Chondrocyte (in vitro differentiated cells): ENCODE measurements around the gene ANKRD53. TPM values are rescaled to one million over a fixed set of nuclear protein-coding genes. Genes with fewer than 3 reads are reported as not detected.

Experiments used
- DNase-seq: peaks from one replicate; pipeline ENCODE4 v3.0.0; 2021; ENCODE audit warnings: mixed read lengths, low spot score
- H3K27ac Mint-ChIP-seq: one replicate; pipeline ENCODE4 v1.8.0; 2021; ENCODE audit warnings: mild to moderate bottlenecking, moderate library complexity, mixed read lengths; ENCODE audit not compliant: unreplicated experiment
- H3K27me3 Mint-ChIP-seq: 2 replicates; pipeline ENCODE4 v1.8.0; 2021; ENCODE audit warnings: low read depth, mixed read lengths
- H3K36me3 Mint-ChIP-seq: 2 replicates; pipeline ENCODE4 v1.8.0; 2021; ENCODE audit warnings: low read depth, mixed read lengths
- H3K4me1 Mint-ChIP-seq: 2 replicates; pipeline ENCODE4 v1.8.0; 2021; ENCODE audit warnings: low read depth, mild to moderate bottlenecking, mixed read lengths
- H3K4me3 Mint-ChIP-seq: one replicate; pipeline ENCODE4 v1.8.0; 2021; ENCODE audit warnings: mild to moderate bottlenecking, moderate library complexity, mixed read lengths; ENCODE audit not compliant: unreplicated experiment
- H3K9me3 Mint-ChIP-seq: 2 replicates; pipeline ENCODE4 v1.8.0; 2021; ENCODE audit warnings: low read depth, mixed read lengths
- CTCF ChIP-seq: fragments of 200-600 bp; sonication (generic); IDR thresholded peaks from 2 replicates; pipeline ENCODE4 v1.5.0; 2021; ENCODE audit warnings: antibody characterized with exemption, mild to moderate bottlenecking, moderate library complexity
- total RNA-seq: library from RNA; stranded (reverse); gene quantifications from 3 replicates; pipeline ENCODE4 v1.2.1, GENCODE V29; 2021

The ANKRD53 gene
- total RNA-seq, 1 donor from 2014 or later, result 1.8 TPM

- Mint-ChIP-seq H3K9me3 (no peaks in the 10 kb centered on the region), H3K27me3 (no peaks in the 10 kb centered on the region), H3K4me1 (peaks cover 10% of the 10 kb centered on the region), H3K4me3 (no peak overlapping the region), H3K36me3 (peaks cover 14% of the 10 kb centered on the region), H3K27ac (no peak overlapping the region)
- no peak for TF ChIP-seq CTCF
- DNase-seq, result peak; percentile 38
Measured at GRCh38 chr2:70981866-70982810, 3.7 kb downstream of the ANKRD53 start.

- peak; percentile 26 for DNase-seq
- no peaks in the 10 kb centered on the region for H3K9me3 Mint-ChIP-seq
- no peak overlapping the region for H3K4me3 Mint-ChIP-seq
- peaks cover 14% of the 10 kb centered on the region for H3K36me3 Mint-ChIP-seq
- no peaks in the 10 kb centered on the region for H3K27me3 Mint-ChIP-seq
- H3K27ac Mint-ChIP-seq, result no peak overlapping the region
- H3K4me1 Mint-ChIP-seq, result peaks cover 4% of the 10 kb centered on the region
- no peak for TF ChIP-seq CTCF
Measured at GRCh38 chr2:70982971-70983370, 4.5 kb downstream of the ANKRD53 start.

- TF ChIP-seq CTCF, result no peak
- no peak for DNase-seq
Measured at GRCh38 chr2:70983506-70984227, 5.2 kb downstream of the ANKRD53 start.

GRCh38 chr2:70984228-70984575, 5.8 kb downstream of the ANKRD53 start:
- Mint-ChIP-seq H3K36me3 (peaks cover 21% of the 10 kb centered on the region), H3K4me1 (no peaks in the 10 kb centered on the region), H3K27me3 (no peaks in the 10 kb centered on the region), H3K4me3 (no peak overlapping the region), H3K27ac (no peak overlapping the region), H3K9me3 (no peaks in the 10 kb centered on the region)
- TF ChIP-seq CTCF, result no peak
- no peak for DNase-seq

More at GRCh38 chr2:70983506-70984227, 5.2 kb downstream of the ANKRD53 start:
- no peaks in the 10 kb centered on the region for H3K9me3 Mint-ChIP-seq
- H3K27me3 Mint-ChIP-seq, result no peaks in the 10 kb centered on the region
- H3K27ac Mint-ChIP-seq, result no peak overlapping the region
- peaks cover 17% of the 10 kb centered on the region for H3K36me3 Mint-ChIP-seq
- H3K4me1 Mint-ChIP-seq, result no peaks in the 10 kb centered on the region
- no peak overlapping the region for H3K4me3 Mint-ChIP-seq

GRCh38 chr2:70984576-70985282, 6.3 kb downstream of the ANKRD53 start:
- Mint-ChIP-seq H3K27ac (no peak overlapping the region), H3K9me3 (no peaks in the 10 kb centered on the region), H3K36me3 (peaks cover 21% of the 10 kb centered on the region), H3K27me3 (no peaks in the 10 kb centered on the region), H3K4me1 (no peaks in the 10 kb centered on the region), H3K4me3 (no peak overlapping the region)
- DNase-seq, result no peak
- peak; percentile 80 for TF ChIP-seq CTCF
